ENCODE measurements around the gene EIF2S3B.

EIF2S3B gene

GRCh38 chr12:10528174-10528953 is 22.7 kb downstream of the EIF2S3B start:
- TF ChIP-seq ZNF274 (IDR thresholded peaks at IDR 0.05; ENCODE audit: low read depth, low read length): no peak
- no peak overlapping the region for H3K4me3 ChIP-seq (ENCODE audit: low read length)

GRCh38 chr12:10529603-10530002 is 23.9 kb downstream of the EIF2S3B start:
- TF ChIP-seq ZNF274 (IDR thresholded peaks at IDR 0.05; ENCODE audit: low read depth, low read length): no peak
- no peak overlapping the region for H3K4me3 ChIP-seq (ENCODE audit: low read length)

- TF ChIP-seq ZNF274 (IDR thresholded peaks at IDR 0.05; ENCODE audit: low read depth, low read length): no peak
- H3K4me3 ChIP-seq (ENCODE audit: low read length): no peak overlapping the region
Observed at GRCh38 chr12:10537721-10538120, 32.0 kb downstream of the EIF2S3B start.

- no peak for TF ChIP-seq ZNF274 (IDR thresholded peaks at IDR 0.05; ENCODE audit: low read depth, low read length)
- H3K4me3 ChIP-seq (ENCODE audit: low read length): no peak overlapping the region
Observed at GRCh38 chr12:10540776-10541205, 35.1 kb downstream of the EIF2S3B start.

GRCh38 chr12:10543499-10543898 is 37.8 kb downstream of the EIF2S3B start:
- no peak for TF ChIP-seq ZNF274 (IDR thresholded peaks at IDR 0.05; ENCODE audit: low read depth, low read length)
- H3K4me3 ChIP-seq (ENCODE audit: low read length): no peak overlapping the region

GRCh38 chr12:10551375-10551774 is 45.7 kb downstream of the EIF2S3B start:
- no peak for TF ChIP-seq ZNF274 (IDR thresholded peaks at IDR 0.05; ENCODE audit: low read depth, low read length)
- no peak overlapping the region for H3K4me3 ChIP-seq (ENCODE audit: low read length)

GRCh38 chr12:10553148-10553547 is 47.5 kb downstream of the EIF2S3B start:
- no peak overlapping the region for H3K4me3 ChIP-seq (ENCODE audit: low read length)
- TF ChIP-seq ZNF274 (IDR thresholded peaks at IDR 0.05; ENCODE audit: low read depth, low read length): no peak

GRCh38 chr12:10554228-10554755 is 48.6 kb downstream of the EIF2S3B start:
- no peak for TF ChIP-seq ZNF274 (IDR thresholded peaks at IDR 0.05; ENCODE audit: low read depth, low read length)
- no peak overlapping the region for H3K4me3 ChIP-seq (ENCODE audit: low read length)

GRCh38 chr12:10554756-10555481 is 49.2 kb downstream of the EIF2S3B start:
- H3K4me3 ChIP-seq (ENCODE audit: low read length): no peak overlapping the region
- TF ChIP-seq ZNF274 (IDR thresholded peaks at IDR 0.05; ENCODE audit: low read depth, low read length): no peak

DNA sequence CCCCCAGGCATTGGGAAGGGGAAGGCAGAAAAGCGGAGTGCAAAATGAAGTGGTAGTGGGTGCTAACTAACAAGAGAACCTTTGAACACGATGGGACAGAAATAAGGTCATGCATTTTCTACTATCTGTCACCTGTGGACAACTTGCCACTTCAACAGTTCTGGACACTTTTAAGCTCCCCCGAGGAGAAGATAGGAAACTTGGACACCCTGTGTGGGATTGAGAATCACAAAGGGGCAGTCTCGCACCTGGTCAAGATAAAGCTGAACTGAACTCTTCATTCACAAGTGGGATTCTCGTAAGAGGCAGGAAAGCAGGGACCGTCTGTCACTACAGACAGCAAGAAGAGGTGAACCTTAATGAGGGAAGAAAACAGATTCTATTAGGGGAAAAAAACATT is 51.6 kb downstream of the EIF2S3B start:
- peak overlapping the region; percentile 12; the same call in 1 of the 2 replicates for H3K4me3 ChIP-seq (ENCODE audit: low read length)
- no peak for TF ChIP-seq ZNF274 (IDR thresholded peaks at IDR 0.05; ENCODE audit: low read depth, low read length)

DNA sequence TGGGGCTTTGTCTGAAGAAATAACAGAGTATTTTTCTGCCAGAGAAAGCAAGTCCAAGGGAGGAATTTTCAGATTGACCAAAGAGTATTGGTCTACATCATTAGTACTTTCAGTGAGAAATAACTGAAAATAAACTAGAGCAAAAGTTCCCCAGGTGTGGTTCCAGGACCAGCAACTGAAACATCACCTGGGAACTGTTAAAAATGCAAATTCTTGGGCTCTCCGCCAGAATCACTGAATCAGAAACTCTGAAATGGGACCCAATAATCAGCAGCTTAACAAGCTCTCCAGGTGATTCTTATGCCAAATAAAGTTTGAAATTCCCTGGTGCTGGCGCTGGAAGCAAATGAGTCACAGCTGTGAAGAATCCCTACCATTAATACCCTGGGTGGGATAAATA is 52.1 kb downstream of the EIF2S3B start:
- no peak for TF ChIP-seq ZNF274 (IDR thresholded peaks at IDR 0.05; ENCODE audit: low read depth, low read length)
- H3K4me3 ChIP-seq (ENCODE audit: low read length): no peak overlapping the region
